Immature natural killer cell (primary cell): ENCODE measurements around the gene COL4A1. TPM values are rescaled to one million over a fixed set of nuclear protein-coding genes. Genes with fewer than 3 reads are reported as not detected.

Experiments used
- DNase-seq, 3 donors: peaks; one replicate each; pipeline ENCODE4 v3.0.0; 2022; ENCODE audit warnings: mixed read lengths in 1 of 3
- H3K27ac Mint-ChIP-seq, 6 donors: one replicate each; pipeline ENCODE4 v1.8.0; 2020; ENCODE audit warnings: mixed read lengths in 6 of 6, mild to moderate bottlenecking in 5 of 6, inconsistent platforms in 4 of 6, moderate library complexity in 3 of 6
- H3K27me3 Mint-ChIP-seq, 3 donors: one replicate each; pipeline ENCODE4 v1.8.0; 2020 to 2021; ENCODE audit warnings: low read depth in 3 of 3, mild to moderate bottlenecking in 3 of 3, mixed read lengths in 3 of 3, moderate library complexity in 3 of 3, inconsistent platforms in 1 of 3
- H3K36me3 Mint-ChIP-seq, 3 donors: one replicate each; pipeline ENCODE4 v1.8.0; 2020; ENCODE audit warnings: mixed read lengths in 3 of 3, inconsistent platforms in 2 of 3, mild to moderate bottlenecking in 2 of 3
- H3K4me1 Mint-ChIP-seq, 2 donors: one replicate each; pipeline ENCODE4 v1.8.0; 2020; ENCODE audit warnings: inconsistent platforms in 2 of 2, mild to moderate bottlenecking in 2 of 2, mixed read lengths in 2 of 2, moderate library complexity in 1 of 2
- H3K4me3 Mint-ChIP-seq, 5 donors: one replicate each; pipeline ENCODE4 v1.8.0; 2020; ENCODE audit warnings: mild to moderate bottlenecking in 5 of 5, mixed read lengths in 5 of 5, inconsistent platforms in 3 of 5, moderate library complexity in 3 of 5
- H3K9me3 Mint-ChIP-seq, 6 donors: one replicate each; pipeline ENCODE4 v1.8.0; 2020; ENCODE audit warnings: mild to moderate bottlenecking in 6 of 6, mixed read lengths in 6 of 6, inconsistent platforms in 4 of 6, moderate library complexity in 3 of 6
- polyA plus RNA-seq, 3 donors: library from polyadenylated mRNA; unstranded; fragments of 300-500 nt; fragmentation: Illumina TruSeq; gene quantifications; one replicate each; pipeline ENCODE4 v1.2.3, GENCODE V29; 2021

Gene COL4A1
- polyA plus RNA-seq, 3 donors from 2014 or later: not detected

DNA sequence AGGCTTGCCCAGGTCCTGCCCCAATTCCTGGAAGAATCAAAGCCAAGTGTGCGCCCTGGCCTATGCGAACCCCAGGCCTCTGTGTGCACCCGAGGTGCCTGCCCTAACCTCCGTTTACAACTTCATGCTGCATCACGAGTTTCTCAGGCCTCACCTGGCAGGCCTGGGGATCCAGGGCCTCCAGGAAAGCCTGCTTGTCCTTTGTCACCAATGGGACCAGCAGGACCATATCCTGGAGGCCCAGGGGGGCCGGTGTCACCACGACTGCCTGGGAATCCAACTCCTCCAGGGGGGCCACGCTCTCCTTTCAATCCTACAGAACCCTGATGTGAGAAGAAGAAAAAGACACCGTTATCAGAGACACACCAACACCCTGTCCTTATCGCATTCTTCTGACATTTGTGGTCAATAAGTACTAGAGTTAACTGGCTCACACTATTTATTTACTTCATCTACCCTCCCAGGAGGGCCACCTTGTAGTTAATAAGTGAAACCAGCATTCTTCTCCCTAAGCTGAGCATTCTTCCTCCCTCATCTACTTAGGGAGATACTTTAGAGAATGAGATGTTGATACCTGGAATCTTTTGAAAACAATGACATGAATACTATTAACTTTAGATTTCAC, 120.6 kb downstream of the COL4A1 start:
- H3K4me3 Mint-ChIP-seq: no peak overlapping the region
- H3K4me1 Mint-ChIP-seq: no peaks in the 10 kb centered on the region
- no peaks in the 10 kb centered on the region for H3K9me3 Mint-ChIP-seq
- H3K36me3 Mint-ChIP-seq: no peaks in the 10 kb centered on the region
- no peak for DNase-seq
- H3K27me3 Mint-ChIP-seq: peaks cover 0 to 7% (median 2%) of the 10 kb centered on the region in 3 donors
- H3K27ac Mint-ChIP-seq: no peak overlapping the region

DNA sequence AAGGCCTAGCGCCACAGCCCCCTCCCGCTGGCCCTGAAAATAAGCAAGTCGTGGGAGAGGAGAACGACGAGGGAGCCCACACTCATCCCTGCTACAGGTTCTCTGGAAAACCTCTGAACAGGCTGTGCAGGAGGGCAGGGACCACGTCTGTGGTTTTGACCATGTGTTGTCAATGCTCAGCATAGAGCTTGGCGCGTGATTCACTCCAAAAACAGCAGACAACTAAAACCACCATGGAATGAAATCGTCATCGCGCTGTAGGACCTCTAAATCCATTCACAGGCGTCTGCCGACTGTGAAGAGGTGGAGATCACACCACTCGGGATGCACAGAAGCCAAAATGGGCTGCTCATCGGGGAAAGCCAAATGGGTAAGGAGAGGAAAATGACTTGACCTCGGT, 121.3 kb downstream of the COL4A1 start:
- DNase-seq: no peak
- no peaks in the 10 kb centered on the region for H3K36me3 Mint-ChIP-seq
- no peak overlapping the region for H3K27ac Mint-ChIP-seq
- no peak overlapping the region for H3K4me3 Mint-ChIP-seq
- H3K9me3 Mint-ChIP-seq: no peaks in the 10 kb centered on the region
- H3K27me3 Mint-ChIP-seq: peaks cover 0 to 7% (median 0%) of the 10 kb centered on the region in 3 donors
- no peaks in the 10 kb centered on the region for H3K4me1 Mint-ChIP-seq

DNA sequence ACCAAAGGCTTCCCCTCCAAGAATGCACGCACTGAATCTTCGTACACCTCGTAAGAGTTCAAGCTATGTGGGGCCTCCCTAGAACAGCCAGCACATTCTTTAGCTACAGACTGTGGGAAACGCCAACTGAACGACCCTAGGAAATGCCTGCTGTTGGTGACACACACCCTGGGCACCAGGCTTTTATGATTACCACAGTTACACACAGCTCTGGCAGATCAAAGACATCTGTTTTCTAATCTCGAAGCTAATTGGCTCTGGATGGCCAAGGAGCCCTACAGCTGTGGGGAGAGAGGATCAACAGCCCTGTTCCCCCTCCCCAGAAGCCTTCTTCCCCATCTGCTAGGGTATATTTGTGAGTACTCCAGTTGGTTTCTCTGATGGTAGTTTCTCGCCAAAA, 123.0 kb downstream of the COL4A1 start:
- Mint-ChIP-seq H3K27me3 (peaks cover 0 to 7% (median 0%) of the 10 kb centered on the region in 3 donors), H3K4me1 (no peaks in the 10 kb centered on the region), H3K36me3 (no peaks in the 10 kb centered on the region), H3K27ac (no peak overlapping the region), H3K4me3 (no peak overlapping the region), H3K9me3 (no peaks in the 10 kb centered on the region)
- DNase-seq: no peak

DNA sequence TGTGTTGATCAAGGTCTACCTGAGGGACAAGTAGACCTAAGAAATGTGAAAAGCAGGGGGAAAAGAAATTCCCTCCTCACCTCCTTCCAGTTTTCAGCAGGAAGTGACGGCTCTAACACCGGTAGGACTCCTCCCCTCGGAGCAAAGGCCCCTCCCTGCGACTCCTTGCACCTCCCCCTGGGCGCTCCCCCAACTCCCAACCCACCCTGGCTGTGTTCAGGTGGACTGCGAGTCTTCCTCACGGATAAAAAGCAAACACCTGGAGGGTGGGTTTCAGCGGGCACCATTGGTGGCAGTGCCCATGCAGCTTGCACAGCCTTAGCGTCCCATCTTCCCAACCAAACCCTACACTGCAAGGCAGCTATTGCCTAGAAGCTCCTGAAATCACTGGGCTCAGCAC, 124.5 kb downstream of the COL4A1 start:
- no peaks in the 10 kb centered on the region for H3K36me3 Mint-ChIP-seq
- H3K27ac Mint-ChIP-seq: no peak overlapping the region
- no peaks in the 10 kb centered on the region for H3K9me3 Mint-ChIP-seq
- H3K27me3 Mint-ChIP-seq: no peaks in the 10 kb centered on the region
- no peak overlapping the region for H3K4me3 Mint-ChIP-seq
- no peaks in the 10 kb centered on the region for H3K4me1 Mint-ChIP-seq
- DNase-seq: no peak

DNA sequence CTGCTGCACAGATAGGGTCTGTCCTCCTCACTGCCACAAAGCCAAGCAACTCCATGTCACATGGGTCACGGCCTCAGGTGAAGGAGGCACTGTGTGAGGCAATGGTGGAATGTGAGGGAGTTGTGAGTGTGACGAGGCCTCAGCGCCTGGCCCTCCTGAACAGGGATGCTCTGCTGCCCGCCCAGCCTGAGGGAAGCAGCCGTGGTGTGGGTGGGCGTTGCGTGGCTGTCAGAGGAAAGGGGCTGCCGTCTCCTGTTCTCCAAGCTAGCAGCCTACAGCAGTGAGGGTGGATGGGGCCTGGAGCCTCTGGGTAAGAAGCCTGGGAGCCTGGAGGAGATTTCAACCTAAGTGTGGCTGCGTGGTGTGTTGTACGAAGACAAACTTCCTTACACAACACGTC, 125.0 kb downstream of the COL4A1 start:
- DNase-seq: no peak
- H3K27ac Mint-ChIP-seq: no peak overlapping the region
- H3K36me3 Mint-ChIP-seq: no peaks in the 10 kb centered on the region
- no peaks in the 10 kb centered on the region for H3K27me3 Mint-ChIP-seq
- no peak overlapping the region for H3K4me3 Mint-ChIP-seq
- H3K4me1 Mint-ChIP-seq: no peaks in the 10 kb centered on the region
- no peaks in the 10 kb centered on the region for H3K9me3 Mint-ChIP-seq

DNA sequence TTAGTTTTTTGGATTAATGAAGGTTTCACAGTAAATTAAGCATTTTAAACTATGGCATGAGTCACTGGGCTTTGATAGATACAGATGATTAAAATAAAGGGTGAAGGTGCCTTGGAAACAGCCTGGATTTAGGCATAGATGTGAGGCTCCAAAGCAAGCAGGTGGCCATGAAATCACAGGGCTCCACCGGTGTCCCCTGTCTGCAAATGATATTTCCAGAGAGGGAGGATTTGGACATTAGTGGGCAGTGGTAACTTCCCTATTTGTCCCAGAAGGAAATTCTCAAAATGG, 127.2 kb downstream of the COL4A1 start:
- H3K27ac Mint-ChIP-seq: no peak overlapping the region
- no peaks in the 10 kb centered on the region for H3K27me3 Mint-ChIP-seq
- no peak for DNase-seq
- no peaks in the 10 kb centered on the region for H3K36me3 Mint-ChIP-seq
- H3K4me1 Mint-ChIP-seq: no peaks in the 10 kb centered on the region
- no peak overlapping the region for H3K4me3 Mint-ChIP-seq
- H3K9me3 Mint-ChIP-seq: no peaks in the 10 kb centered on the region

DNA sequence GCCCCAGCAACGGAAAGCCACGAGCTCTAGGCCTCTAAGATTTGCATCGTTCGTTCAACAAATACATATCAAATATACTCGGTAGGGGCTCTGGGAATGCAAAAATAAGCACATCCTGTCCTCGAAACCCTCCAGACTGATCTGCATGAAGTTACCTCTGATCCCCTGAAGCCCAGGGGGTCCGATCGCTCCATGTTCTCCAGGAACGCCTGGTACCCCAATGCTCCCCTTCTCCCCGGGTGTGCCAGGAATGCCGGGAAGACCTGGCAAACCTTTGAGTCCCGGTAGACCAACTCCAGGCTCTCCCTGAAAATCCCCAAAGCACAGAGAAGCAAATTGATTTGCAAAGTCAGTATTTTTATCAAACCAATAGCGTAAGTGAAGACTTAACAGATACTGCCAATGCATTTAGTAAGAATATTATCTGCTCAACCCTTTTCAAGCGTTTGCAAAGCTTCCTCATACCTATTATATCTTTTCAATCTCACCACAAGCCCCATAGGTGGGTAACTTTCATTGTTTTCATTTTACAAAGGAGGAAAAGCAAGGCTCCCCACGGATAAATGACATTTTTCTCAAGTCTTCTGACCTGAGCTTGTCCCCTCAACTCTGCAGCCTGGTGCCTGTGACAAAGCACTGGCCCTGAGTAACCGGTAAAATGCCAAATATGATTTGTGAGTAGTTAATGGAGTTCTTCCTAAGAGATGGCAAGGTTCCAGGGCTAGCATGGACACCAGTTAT, 127.7 kb downstream of the COL4A1 start:
- H3K4me1 Mint-ChIP-seq: no peaks in the 10 kb centered on the region
- H3K27ac Mint-ChIP-seq: no peak overlapping the region
- peaks cover 0 to 3% (median 0%) of the 10 kb centered on the region in 3 donors for H3K27me3 Mint-ChIP-seq
- no peak overlapping the region for H3K4me3 Mint-ChIP-seq
- H3K36me3 Mint-ChIP-seq: no peaks in the 10 kb centered on the region
- peaks cover 0 to 4% (median 0%) of the 10 kb centered on the region in 6 donors for H3K9me3 Mint-ChIP-seq
- no peak for DNase-seq

DNA sequence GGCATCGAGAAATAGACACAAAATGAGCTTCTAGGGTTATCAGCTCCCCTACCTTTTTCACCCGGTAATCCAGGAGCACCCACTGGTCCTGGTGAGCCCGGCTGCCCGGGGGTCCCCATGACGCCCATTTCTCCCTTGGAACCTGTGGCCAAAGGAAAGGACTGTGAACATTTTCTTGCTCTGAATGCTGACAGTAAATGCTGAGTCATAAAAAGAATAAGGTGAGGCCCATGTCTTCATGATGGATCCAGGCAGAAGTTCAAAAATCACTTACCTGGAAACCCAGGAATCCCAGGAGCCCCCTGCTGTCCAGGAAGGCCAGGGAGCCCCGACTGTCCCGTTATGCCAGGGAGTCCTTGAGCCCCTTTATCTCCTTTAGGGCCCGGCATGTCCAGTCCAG, 129.2 kb downstream of the COL4A1 start:
- peaks cover 0 to 10% (median 2%) of the 10 kb centered on the region in 6 donors for H3K9me3 Mint-ChIP-seq
- H3K27ac Mint-ChIP-seq: no peak overlapping the region
- DNase-seq: no peak
- H3K4me1 Mint-ChIP-seq: no peaks in the 10 kb centered on the region
- no peaks in the 10 kb centered on the region for H3K36me3 Mint-ChIP-seq
- H3K4me3 Mint-ChIP-seq: no peak overlapping the region
- H3K27me3 Mint-ChIP-seq: peaks cover 0 to 3% (median 0%) of the 10 kb centered on the region in 3 donors

DNA sequence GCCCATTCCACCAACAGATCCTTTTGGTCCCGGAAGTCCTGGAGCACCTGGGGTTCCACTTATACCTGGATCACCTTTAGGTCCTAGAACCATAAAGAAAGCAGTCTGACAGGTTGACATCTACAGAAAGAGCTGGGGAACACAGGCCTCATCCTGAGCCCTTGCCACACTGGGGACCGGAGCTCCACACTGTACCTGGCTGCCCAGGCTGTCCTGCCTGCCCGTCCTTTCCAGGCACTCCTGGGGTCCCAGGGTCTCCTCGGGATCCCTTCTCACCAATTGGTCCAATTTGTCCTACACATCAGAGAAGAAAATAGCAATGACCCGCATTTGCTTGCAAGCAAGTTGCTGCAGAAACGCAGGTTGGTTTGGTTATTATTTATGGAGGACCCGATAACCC, 130.5 kb downstream of the COL4A1 start:
- peaks cover 0 to 3% (median 0%) of the 10 kb centered on the region in 3 donors for H3K27me3 Mint-ChIP-seq
- no peaks in the 10 kb centered on the region for H3K4me1 Mint-ChIP-seq
- H3K9me3 Mint-ChIP-seq: peaks cover 0 to 11% (median 2%) of the 10 kb centered on the region in 6 donors
- H3K36me3 Mint-ChIP-seq: no peaks in the 10 kb centered on the region
- DNase-seq: no peak
- H3K27ac Mint-ChIP-seq: no peak overlapping the region
- H3K4me3 Mint-ChIP-seq: no peak overlapping the region

DNA sequence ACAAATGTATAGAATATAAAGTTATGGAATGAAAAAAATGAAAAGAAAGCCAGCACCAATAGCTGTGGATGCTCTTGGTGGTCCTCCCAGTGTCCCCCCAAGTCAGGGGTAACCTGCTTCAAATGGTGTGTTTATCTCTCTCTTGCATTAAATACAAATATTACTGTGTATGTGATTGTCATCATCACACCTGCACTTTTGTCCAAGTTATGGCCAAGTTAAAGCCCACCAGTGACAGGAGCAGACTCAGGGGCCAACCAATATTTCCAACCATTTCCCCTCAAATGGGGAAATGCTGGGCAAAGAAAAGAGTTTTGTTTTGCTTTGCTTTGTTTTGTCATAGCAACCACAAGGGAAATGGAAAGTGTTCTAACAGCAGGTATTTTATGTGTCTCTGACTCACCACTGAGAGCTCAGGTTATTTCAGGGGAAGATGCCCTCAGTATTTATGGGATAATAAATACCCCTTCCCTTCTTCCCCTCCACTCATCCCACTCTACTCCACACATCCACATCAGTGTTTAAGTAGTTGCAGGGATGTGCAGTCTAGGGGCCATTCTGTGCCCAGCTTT, 133.6 kb downstream of the COL4A1 start:
- H3K36me3 Mint-ChIP-seq: no peaks in the 10 kb centered on the region
- peaks cover 0 to 3% (median 0%) of the 10 kb centered on the region in 3 donors for H3K27me3 Mint-ChIP-seq
- H3K4me3 Mint-ChIP-seq: no peak overlapping the region
- no peak overlapping the region for H3K27ac Mint-ChIP-seq
- DNase-seq: no peak
- no peaks in the 10 kb centered on the region for H3K4me1 Mint-ChIP-seq
- H3K9me3 Mint-ChIP-seq: peaks cover 0 to 11% (median 2%) of the 10 kb centered on the region in 6 donors

DNA sequence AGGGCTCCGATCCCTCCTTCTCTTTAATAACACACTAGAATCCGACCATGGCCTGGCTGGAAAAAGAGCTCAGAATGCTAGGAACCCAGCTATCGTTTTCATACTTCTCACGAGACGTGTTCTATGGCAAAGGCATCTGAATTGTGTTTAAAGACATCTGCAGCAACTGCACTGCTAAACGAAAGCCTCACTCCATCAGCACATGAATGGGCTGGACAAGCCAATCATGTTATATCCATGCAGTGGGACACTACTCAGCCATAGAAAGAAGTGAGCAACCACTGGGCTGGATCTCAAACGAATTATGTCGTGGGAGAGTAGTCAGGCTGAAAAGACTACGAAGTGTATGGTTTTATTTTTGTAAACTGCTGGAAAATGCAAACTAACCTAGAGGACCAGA, 136.1 kb downstream of the COL4A1 start:
- H3K27me3 Mint-ChIP-seq: peaks cover 0 to 6% (median 2%) of the 10 kb centered on the region in 3 donors
- H3K36me3 Mint-ChIP-seq: no peaks in the 10 kb centered on the region
- H3K4me1 Mint-ChIP-seq: no peaks in the 10 kb centered on the region
- H3K4me3 Mint-ChIP-seq: no peak overlapping the region
- peaks cover 0 to 11% (median 2%) of the 10 kb centered on the region in 6 donors for H3K9me3 Mint-ChIP-seq
- no peak overlapping the region for H3K27ac Mint-ChIP-seq
- no peak for DNase-seq

DNA sequence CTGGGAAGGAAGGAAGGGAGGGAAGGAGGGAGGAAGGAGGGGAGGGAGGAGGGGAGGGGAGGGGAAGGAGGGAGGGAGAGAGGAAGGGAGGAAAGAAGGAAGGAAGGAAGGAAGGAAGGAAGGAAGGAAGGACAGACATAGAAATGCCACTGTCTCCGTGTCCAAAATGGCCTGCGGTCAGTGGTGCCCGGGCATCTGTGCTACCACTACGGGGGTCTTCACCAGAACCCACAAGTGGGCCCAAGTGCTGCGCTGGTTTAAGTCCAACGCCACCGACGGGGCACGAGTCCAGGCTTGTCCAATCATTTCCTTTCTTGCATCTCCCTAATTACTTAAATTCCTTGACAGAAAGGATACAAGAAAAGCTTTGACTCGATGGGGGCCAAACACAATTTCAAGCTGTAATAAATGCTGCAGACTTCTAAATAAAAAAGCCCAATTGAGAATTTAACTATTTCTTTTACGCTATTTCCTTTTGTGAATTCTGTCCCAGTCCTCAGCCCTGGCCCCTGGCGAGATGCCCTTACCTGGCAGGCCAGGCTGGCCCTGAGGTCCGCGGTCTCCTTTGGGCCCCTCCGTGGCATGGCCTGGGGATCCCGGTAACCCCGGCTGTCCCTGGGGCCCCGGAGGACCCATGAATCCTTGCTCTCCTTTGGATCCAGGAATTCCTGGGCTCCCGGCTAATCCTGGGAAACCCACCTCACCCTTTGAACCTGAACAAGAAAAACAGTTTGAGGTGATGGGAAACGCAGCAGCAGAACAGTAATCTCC, 136.8 kb downstream of the COL4A1 start:
- Mint-ChIP-seq H3K4me1 (no peaks in the 10 kb centered on the region), H3K36me3 (no peaks in the 10 kb centered on the region), H3K4me3 (no peak overlapping the region), H3K27me3 (peaks cover 0 to 6% (median 2%) of the 10 kb centered on the region in 3 donors), H3K27ac (no peak overlapping the region), H3K9me3 (peaks cover 0 to 11% (median 2%) of the 10 kb centered on the region in 6 donors)
- no peak for DNase-seq

DNA sequence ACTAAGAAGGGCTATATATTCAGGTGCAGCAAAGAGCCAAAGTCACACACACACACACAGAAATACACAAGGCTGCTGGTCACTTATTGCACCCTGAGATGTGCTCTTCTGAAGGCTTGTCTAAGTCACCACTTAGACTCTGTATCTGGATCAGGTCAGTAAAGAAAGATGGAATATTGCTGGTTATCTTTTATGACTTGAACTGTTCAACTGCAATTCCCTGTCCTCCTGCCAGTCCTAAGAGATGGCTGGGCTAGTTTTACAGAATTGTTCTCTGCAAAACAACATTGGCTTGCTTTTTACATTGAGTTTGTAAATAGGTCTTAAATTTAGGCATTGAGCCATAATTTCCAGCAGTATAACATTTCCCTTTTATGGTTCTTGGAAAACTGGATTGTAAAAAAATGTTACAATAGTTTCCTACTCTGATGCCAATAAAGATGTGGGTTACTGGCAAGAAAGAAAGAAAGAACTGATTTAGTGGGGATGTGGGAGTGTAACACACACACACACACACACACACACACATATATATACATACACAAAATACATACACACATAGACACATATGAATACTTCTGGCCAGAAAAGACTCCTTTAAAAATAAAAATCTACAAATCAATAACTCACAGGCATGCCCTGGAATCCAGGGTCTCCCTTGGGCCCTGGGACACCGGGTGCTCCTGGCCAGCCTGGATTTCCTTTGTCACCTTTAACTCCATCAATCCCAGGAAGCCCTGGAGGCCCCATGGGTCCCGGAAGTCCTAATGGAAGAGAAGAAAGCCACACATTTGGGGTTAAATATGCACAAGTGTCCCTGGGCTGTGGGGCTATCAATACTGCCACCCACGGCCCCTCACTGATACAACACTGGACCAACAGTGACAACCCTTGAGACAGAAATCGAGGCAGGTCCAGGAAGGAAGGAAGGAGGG, 137.7 kb downstream of the COL4A1 start:
- Mint-ChIP-seq H3K4me3 (no peak overlapping the region), H3K4me1 (no peaks in the 10 kb centered on the region), H3K27ac (no peak overlapping the region), H3K36me3 (no peaks in the 10 kb centered on the region), H3K9me3 (peaks cover 0 to 8% (median 2%) of the 10 kb centered on the region in 6 donors), H3K27me3 (peaks cover 0 to 3% (median 2%) of the 10 kb centered on the region in 3 donors)
- DNase-seq: no peak
